GM21737 (cell line): ENCODE data around the gene TRIM15.
"Not testable (repeated sequence)": the region's sequence is repeated elsewhere in the genome, so short reads cannot be mapped to it uniquely, and the experiment has no call there.

Experiments used
- ATAC-seq: cut with Tn5 transposase; IDR thresholded peaks from one replicate; pipeline ENCODE4 v1.9.1; 2021; ENCODE audit warnings: mild to moderate bottlenecking, moderate library complexity; ENCODE audit not compliant: unreplicated experiment

Gene TRIM15

DNA sequence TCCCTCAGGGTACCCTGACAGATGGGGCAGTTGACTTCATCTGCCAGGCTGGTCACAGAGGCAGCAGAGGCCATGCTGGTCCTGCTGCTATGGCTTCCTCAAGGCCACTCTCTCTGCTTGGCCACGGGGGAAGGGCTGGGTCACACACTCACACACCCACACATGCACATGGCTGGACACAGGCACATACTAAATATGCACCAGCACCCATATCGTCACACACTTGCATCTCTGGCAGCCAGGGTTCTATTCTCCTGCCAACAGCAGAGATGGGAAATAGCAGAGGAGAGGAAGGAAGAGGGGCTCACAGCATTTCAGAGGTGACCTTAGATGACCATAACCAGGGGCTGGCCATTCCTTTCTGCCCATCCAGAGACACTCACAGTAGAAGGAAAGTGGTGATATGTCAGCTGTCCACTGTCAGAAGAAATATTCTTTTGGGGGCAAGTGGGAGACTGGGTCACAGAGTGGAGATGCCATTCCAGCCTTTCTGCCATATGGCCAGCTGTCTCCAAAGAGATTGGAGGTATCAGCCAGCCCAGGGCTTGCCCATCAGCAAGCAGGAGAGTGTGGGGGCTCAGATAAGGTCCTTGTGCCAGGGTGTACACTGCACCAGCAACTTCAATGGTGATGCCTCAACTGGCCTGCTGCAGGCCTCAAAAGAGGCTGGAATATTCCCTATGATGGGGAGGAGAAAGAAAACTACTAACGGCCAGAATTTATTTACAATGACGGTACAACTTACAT is 2.4 kb upstream of the TRIM15 start, which contains the start of gene TRIM10:
TSS of gene TRIM10 (minus strand) at position 427 of the 747 bp plus-strand sequence. CDS start at position 74, 353 bp downstream.
- no peak for ATAC-seq

DNA sequence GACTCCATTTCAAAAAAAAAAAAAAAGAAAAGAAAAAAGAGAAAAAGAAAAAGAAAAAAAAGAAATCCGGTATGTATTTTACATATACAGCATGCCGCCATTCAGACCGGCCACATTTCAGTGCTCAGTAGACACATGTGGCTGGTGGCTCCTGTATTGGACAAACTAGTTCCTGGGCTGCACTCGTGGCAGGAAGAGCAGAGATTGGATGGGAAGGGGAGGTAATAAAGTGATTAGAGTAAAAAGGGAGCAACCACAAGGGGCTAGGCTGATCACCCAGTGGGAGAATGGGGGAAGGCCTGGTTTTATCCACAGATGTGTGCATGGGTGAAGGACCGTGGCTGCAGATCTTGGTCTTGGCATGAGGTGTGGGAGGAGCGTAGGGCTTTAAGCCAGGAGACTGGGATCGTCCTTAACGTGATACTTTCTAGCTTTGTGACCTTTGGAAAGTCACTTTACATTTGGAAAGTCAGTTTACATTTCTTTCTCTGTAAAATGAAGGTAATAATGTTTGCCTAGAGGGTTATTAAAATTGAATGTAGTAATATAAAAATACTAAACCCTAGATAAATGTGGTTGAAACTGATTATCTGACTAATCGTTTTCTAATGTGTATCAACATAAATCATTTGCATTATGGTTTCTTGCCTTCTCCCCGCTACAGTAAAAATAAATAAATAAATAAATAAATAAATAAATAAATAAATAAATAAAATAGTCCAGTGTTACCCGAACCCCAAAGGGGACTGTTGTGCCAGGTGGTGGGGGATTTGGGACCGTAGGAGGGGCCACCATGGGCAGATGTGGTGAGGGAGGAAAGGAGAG is 869 bp upstream of the TRIM15 start:
- no peak for ATAC-seq

DNA sequence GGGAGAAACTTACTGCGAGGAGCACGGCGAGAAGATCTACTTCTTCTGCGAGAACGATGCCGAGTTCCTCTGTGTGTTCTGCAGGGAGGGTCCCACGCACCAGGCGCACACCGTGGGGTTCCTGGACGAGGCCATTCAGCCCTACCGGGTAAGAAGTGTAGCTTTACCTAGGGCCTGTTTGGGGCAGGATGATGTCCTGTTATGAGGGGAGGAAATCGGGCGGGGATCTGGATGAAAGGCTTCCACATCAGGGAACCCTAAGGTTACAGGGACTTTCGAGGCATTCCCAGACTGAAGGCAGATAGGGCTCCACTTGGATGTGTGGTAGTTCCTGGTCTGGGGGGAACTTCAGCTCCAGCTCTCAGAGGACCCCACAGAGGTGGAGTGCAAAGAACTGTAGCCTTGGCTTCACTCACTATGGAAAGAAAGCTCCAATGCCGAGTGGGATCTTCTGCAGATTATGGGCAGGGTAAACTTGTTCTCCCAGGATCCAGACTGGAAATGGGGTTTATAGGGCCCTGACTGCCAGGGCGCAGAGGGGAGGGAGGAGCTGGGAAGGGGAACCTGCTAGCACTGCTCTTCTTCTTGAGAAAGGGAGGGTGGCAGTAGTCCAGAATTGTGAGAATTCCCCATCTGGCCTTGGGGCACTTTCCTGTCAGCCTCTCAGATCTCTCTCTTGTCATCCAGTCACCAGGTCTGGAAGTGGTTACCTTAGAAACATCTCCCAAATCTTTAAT is 740 bp downstream of the TRIM15 start:
- ATAC-seq = no peak

DNA sequence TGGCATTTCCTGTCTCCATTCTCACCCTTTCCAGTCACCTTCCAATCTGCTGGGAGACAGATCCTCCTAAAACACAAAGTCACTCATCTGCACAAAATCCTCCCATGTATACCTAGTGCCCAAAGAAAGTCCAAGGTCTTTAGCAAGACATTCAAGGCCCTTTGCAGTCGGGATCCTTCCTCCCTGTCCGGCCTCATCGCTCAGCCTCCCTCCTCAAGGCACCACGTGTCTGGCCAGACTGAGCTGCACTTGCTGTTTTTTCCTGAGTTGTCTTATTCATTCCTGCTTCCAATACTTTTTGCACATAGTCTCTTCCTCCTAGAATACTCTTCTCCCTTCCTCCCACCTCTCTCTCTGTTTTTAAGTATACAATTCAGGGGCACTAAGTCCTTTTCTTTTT is 1.4 kb downstream of the TRIM15 start:
- no peak for ATAC-seq

DNA sequence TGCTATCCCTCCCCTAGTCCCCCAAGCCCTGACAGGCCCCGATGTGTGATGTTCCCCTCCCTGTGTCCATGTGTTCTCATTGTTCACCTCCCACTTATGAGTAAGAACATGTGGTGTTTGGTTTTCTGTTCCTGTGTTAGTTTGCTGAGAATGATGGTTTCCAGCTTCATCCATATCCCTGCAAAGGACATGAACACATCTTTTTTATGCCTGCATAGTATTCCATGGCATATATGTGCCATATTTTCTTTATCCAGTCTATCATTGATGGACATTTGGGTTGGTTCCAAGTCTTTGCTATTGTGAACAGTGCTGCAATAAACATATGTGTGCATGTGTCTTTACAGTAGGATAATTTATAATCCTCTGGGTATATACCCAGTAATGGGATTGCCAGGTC is 1.9 kb downstream of the TRIM15 start:
- ATAC-seq = not testable (repeated sequence)

DNA sequence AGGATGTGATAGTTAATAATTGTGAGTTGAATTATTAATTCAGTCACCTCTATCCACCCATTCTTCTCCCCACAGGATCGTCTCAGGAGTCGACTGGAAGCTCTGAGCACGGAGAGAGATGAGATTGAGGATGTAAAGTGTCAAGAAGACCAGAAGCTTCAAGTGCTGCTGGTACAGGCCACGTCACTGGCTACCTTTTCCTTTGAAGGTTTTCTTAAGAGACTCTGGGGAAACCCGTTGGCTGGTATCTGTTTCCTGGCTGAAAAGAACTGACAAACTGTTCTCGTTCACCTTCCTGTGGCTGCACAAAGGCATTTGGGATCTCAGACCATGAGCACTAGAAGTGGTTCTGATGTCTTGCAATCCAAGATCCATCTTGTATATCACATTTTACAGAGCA is 3.8 kb downstream of the TRIM15 start:
- ATAC-seq = no peak

DNA sequence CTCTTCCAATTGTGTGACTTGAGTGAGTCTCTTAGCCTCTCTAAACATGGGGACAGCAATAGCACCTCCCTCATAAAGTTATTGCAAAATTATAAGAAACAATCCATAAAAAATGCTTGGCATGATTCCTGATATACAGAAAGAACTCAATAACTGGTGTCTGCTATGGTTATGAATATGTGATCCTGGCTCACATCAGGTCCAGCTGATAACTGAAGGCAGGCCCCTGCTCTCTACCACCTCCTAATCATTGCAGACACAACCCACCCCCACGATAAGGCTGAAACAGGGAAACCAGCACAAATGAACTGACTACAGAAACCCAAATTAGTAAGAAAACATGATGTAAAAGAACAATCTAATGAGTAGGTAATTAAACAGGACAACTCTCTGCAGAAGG is 5.4 kb downstream of the TRIM15 start:
- ATAC-seq = no peak

DNA sequence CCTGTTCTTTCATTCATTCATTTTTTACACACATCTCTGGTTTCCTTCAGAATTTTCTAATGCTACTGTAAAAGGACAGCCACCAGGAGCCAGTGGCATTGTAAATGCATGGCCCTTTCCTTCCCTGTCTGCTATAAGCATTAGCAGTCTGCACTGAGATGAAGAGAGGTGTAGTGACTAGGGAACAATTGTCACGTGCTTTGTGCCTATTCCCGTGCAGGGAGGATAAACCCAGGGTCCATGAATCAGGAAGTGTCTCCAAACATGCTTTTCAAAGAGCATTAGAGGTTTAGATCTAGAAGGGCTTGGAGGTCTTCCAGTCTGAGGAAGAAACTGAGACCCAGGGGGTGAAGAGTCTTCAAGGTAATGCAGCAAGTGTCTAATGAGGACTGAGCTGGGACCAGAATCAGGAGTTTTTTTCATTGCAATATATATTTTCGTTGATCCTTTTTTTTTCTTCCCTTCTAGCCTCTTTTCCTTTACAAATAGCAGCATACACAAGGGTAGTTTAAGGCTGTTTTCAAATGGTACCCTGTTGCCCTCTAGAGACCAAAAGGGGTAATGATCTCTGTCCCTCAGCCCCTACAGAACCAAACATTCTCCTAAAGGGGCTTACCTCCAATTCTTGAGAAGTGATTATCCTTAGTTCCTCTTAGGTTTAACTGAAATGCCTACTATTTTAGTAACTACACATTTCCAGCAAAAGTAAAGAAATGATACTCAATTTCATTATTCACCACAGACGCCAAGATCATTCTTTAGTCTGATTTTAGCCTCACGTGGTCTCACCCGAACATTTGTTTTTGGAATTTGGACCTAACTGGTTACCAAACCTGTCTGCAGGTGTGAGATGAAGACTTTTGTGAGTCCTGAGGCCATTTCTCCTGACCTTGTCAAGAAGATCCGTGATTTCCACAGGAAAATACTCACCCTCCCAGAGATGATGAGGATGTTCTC is 6.6 kb downstream of the TRIM15 start:
- no peak for ATAC-seq

DNA sequence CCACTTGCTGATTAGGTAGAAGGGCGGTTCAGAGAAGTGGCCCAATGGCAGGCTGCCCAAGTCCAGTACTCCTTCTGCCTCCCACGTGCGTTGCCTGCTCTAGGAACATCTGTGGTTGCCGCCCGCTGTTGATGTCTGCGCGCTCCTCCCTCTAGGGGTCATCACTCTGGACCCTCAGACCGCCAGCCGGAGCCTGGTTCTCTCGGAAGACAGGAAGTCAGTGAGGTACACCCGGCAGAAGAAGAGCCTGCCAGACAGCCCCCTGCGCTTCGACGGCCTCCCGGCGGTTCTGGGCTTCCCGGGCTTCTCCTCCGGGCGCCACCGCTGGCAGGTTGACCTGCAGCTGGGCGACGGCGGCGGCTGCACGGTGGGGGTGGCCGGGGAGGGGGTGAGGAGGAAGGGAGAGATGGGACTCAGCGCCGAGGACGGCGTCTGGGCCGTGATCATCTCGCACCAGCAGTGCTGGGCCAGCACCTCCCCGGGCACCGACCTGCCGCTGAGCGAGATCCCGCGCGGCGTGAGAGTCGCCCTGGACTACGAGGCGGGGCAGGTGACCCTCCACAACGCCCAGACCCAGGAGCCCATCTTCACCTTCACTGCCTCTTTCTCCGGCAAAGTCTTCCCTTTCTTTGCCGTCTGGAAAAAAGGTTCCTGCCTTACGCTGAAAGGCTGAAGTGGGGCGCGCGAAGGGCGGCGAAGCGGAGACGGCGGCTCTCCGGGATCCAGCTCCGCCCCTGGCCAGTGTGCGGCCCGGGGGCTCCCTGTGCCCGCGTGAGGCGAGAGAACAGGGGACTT is 8.5 kb downstream of the TRIM15 start:
- ATAC-seq = no peak

DNA sequence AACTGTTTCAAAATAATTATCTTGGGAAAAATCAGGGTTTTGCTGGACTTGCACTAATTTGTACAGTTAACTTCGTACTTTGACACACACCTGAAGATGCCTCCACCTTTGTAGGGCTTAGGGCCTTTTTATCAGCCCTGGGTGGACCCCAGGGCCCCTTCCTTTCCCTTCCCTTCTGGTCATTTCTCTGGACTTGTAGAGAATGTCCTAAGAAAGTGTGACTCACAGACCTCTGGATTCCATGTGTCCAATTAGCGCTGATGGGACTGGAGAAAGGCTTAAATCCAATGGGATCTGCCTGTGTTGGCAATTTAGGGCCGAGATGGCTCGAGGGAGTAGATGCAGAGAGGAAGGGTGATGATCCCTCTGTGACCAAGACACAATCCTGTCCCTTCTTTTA is 9.3 kb downstream of the TRIM15 start:
- no peak for ATAC-seq

DNA sequence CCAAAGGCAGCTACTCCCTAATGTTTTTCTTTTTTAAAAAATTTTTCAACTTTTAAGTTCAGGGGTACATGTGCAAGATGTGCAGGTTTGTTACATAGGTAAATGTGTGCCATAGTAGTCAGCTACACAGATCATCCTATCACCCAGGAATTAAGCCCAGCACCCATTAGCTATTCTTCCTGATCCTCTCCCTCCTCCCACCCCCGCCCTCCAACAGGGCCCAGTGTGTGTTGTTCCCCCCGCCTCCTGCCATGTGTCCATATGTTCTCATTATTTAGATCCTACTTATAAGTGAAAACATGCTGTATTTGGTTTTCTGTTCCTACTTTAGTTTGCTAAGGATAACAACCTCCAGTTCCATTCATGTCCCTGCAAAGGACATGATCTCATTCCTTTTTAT is 12.4 kb downstream of the TRIM15 start:
- no peak for ATAC-seq

DNA sequence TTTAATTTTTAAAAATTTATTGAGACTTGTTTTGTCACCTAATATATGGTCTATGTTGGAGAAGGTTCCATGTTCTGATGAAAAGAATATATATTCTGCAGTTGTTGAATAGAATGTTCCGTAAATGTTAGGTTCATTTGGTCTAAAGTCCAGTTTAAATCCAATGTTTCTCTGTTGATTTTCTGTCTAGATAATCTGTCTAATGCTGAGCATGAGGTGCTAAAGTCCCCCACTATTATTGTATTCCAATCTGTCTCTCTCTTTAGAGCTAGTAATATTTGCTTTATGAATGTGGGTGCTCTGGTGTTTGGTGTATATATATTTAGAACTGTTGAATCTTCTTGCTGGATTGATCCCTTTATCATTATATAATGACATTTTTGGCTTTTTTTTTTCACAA is 15.5 kb downstream of the TRIM15 start:
- ATAC-seq = no peak

DNA sequence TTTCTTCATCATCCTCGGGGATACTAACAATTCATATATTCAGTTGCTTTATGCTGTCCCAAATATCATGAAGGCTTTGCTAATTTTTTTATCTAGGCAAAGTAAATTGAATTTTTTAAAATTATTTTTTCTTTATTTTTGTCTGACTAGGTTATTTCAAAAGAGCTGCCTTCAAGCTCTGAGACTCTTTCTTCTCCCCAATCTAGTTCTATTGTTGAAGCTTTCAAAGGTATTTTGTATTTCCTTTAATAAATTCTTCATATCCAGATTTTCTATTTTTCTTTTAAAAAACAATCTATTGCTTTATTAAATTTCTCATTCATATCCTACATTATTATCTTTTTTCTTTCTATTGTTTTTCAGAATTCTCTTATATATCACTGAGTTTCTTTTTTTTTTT is 16.8 kb downstream of the TRIM15 start:
- ATAC-seq = no peak

DNA sequence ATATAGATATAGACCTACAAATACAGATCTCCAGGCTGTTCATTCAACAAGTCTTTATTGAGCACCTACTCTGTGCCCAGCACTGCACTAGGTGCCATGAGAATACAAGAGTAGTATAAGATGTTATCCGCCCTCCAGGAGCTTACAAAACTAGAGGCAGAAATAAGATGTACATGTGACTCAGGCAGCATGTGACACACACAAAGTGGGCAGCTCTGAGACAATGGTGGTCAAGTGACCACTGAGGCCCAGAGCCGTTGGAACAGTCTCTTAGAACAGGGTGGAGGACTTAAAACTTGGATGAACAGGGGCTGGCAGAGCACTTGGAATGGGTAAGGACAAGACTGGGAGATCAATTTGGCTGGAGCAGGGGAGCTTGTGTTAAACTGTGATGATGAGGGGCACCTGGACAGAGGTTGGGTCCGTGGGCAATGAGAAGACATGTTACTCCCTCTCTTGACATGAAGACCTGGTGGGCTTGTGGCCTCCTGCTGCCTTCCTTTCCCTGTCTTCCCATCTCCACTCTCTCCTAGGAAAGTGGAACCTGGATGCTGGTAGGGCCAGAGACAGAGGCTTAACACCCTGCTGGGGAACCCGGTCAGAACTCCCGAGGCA is 21.2 kb downstream of the TRIM15 start:
- ATAC-seq = no peak

DNA sequence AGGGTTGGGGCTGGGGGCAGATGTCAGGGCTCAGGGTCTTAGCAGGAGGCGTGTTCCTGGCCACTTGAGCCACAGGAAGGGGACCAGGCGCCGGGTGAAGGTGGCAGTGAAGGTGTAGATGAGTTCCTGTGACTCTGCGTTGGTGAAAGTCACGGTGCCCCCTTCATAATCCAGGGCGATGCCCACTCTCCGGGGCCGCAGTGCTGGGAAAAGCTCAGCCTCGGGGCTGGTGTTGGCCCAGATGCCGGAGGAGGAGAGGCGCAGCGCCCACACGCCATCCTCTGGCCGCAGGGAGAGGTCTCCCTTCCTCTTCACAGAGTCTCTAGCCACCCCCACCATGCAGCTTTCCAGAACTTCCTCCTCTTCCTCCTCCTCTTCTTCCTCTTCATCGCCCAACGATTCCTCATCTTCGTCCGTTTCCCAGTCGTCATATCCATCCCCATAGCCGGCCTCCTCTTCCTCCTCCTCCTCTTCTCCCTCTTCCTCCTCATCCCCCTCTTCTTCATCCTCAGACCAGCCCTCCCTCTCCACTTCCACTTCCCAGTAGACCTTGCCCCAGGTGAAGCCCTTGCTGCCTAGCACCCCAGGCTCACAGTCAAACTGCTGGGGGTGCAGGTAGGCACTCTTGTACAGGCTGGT is 22.6 kb downstream of the TRIM15 start:
- ATAC-seq = no peak

DNA sequence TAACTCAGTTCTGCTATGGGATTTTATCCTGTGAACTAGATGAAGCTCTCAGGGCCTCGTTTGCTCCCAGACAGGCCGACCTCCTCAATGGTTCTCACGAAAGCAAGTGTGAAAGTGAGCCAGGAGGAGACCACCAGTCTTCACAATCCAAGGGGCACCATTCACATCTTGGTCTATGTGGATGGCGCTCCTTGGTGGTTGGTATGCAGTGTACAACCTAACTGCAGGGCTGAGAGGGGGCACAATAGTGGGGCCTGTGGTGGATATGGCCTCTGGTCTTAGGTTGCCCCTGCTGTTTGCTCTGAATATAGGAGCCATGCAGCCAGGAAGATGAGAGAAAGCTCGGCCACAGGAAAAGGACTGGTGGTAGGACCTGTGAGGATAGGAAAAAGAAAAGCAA is 25.2 kb downstream of the TRIM15 start:
- ATAC-seq = no peak

DNA sequence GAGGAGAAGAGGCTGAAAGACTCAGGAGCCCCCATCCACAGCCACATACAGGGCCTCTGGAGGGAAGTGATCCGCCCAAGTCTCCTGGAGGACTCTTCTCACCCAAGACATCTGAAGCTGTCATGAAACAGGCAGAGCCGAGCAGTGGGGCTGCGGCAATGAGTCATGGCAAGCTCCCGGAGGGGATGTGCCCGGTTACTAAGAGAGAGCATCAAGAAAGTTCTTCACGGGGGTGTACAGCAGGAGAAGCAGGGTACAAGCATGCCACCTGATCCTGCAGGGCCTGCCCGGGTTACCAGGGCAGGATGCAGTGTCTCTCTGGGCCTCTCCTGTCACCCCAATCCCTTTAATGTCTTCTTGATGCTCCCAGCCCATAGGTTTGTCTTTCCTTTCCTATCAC is 28.7 kb downstream of the TRIM15 start:
- no peak for ATAC-seq

DNA sequence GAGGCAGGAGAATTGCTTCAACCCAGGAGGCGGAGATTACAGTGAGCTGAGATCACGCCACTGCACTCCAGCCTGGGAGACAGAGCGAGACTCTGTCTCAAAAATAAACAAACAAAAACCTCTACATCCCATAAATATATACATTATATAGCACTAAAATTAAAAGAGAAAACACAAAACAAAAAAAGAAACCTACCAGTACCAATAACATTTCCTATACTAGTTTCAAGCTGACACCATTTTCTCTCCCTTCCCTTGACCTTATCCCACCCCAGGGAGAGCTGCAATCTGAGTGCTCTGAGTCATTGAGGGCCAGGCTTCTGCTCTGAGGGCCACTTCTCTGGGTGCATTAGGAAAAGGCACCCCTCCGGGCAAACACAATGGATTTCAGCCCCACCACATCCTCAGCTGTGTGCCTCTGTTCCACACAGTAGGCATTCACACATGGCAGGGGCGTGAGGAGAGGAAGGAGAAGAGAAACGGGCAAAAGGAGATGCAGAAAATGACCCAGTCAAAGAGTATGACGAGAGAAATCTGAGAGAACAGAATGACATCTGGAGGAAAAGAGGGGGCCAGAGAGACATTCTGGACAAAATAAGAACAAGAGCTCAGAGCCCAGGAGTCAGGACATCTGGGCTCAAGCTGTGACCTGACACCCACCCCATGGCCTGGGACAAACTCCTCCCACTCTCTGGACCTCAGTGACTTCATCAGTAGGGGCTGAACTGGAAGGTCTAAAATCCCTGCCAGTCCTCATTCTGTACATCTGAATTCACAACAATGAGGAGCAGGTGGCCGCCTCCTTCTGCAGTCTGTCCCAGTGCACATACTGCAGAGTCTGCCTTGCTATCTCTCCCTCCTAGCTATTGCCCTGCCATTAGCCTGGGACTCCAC is 31.7 kb downstream of the TRIM15 start:
- no peak for ATAC-seq
